Transverse colon (tissue), 4 donors: ENCODE results near the gene ZBTB7C. TPM values are rescaled to one million over a fixed set of nuclear protein-coding genes. Genes with fewer than 3 reads are reported as not detected.

Experiments used
- DNase-seq: peaks from one replicate; pipeline ENCODE4 v3.0.0-alpha.2; 2019
- H3K27ac ChIP-seq, 4 donors: fragments of 200-600 bp; sonication (generic); 2 replicates each; pipeline ENCODE4 v1.5.1; 2016 to 2018; ENCODE audit warnings: inconsistent platforms in 4 of 4
- H3K27me3 ChIP-seq: fragments of 200-600 bp; sonication (generic); 2 replicates; pipeline ENCODE4 v1.5.1; 2017; ENCODE audit warnings: inconsistent platforms
- H3K36me3 ChIP-seq, 4 donors: fragments of 200-600 bp; sonication (generic); 2 replicates each; pipeline ENCODE4 v1.5.1; 2017 to 2019; ENCODE audit warnings: inconsistent platforms in 4 of 4
- H3K4me1 ChIP-seq, 4 donors: fragments of 200-600 bp; sonication (generic); 2 replicates each; pipeline ENCODE4 v1.5.1; 2017 to 2020; ENCODE audit warnings: inconsistent platforms in 4 of 4
- H3K4me3 ChIP-seq, 4 donors: fragments of 200-600 bp; sonication (generic); 1 replicate in 1 of 4; 2 replicates in 3 of 4; pipeline versions ENCODE4 v1.5.1 to v1.6.1; 2017 to 2019; ENCODE audit warnings: inconsistent platforms in 4 of 4
- H3K9me3 ChIP-seq, 2 donors: fragments of 200-600 bp; sonication (generic); 2 replicates each; pipeline ENCODE4 v1.5.1; 2017 to 2019; ENCODE audit warnings: inconsistent platforms in 2 of 2
- CTCF ChIP-seq, 5 experiments: fragments of 200-600 bp in 3 of 5; fragments of 450-650 bp in 2 of 5; sonication (generic) in 3 of 5; IDR thresholded peaks; 1 replicate in 2 of 5; 2 replicates in 3 of 5; pipeline ENCODE4 v1.5.1; 2016 to 2017; ENCODE audit warnings: antibody characterized with exemption in 5 of 5, inconsistent platforms in 3 of 5, mild to moderate bottlenecking in 2 of 5, moderate library complexity in 1 of 5
- EP300 ChIP-seq: sonication (generic); formaldehyde crosslinking; IDR thresholded peaks from one replicate; pipeline ENCODE4 v1.6.1; 2017; ENCODE audit warnings: antibody characterized with exemption, low read depth
- POLR2A ChIP-seq: fragments of 450-650 bp; IDR thresholded peaks from one replicate; pipeline ENCODE4 v1.6.1; 2016; ENCODE audit warnings: antibody characterized with exemption, mild to moderate bottlenecking, moderate library complexity
- POLR2AphosphoS5 ChIP-seq, 3 donors: sonication (generic); formaldehyde crosslinking; IDR thresholded peaks; one replicate each; pipeline ENCODE4 v1.6.1; 2016; ENCODE audit warnings: antibody characterized with exemption in 3 of 3
- WGBS, 2 donors: methylation state at CpG; one replicate each; pipeline ENCODE4 v1.1.5; 2018; ENCODE audit warnings: low coverage in 1 of 2; 5-methylcytosine and 5-hydroxymethylcytosine counted together
- in situ Hi-C, 4 donors: fragments of 200-750 bp; cut with MboI; loops; one replicate each; pipeline versions ENCODE4 v1.15.0 to v1.15.1; 2017; ENCODE audit warnings: low sequenced_read_pairs in 3 of 4, low pct_ligation_motif_present in 1 of 4, low pct_unique_long_range_greater_than_20kb in 1 of 4
- intact Hi-C: fragments of 100-400 bp; cut with DNase I; formaldehyde crosslinking; loops from one replicate; pipeline ENCODE4 v1.15.1; 2023; ENCODE audit warnings: low total_unique reads
- total RNA-seq, 4 donors: library from RNA; depleted of rRNA; stranded (reverse); fragments of >200 nt; gene quantifications; one replicate each; pipeline ENCODE4 v1.1.0, GENCODE V29; 2016

The ZBTB7C gene
- total RNA-seq, 4 donors from 2014 or later, result 38.4 to 81.2 (median 47.5) TPM

GRCh38 chr18:48249854-48250253, 159.3 kb downstream of the ZBTB7C start:
- in situ Hi-C loops, result no loop called here
- no peaks in the 10 kb centered on the region for H3K27me3 ChIP-seq
- TF ChIP-seq CTCF (IDR thresholded peaks at IDR 0.05) (no peak), POLR2AphosphoS5 (IDR thresholded peaks at IDR 0.05) (no peak), POLR2A (no peak), EP300 (no peak)
- 20 to 60% methylated on average over 1 to 5 of the region's 5 CpGs for WGBS, 2 donors
- no peaks in the 10 kb centered on the region for H3K4me1 ChIP-seq
- H3K4me3 ChIP-seq, result no peak overlapping the region
- intact Hi-C loops, result no loop called here
- no peak overlapping the region for H3K27ac ChIP-seq
- DNase-seq, result no peak
- H3K9me3 ChIP-seq, result no peaks in the 10 kb centered on the region
- H3K36me3 ChIP-seq, result no peaks in the 10 kb centered on the region

- no peak for DNase-seq
- TF ChIP-seq CTCF (IDR thresholded peaks at IDR 0.05), result no peak
- TF ChIP-seq POLR2A, result no peak
- no peaks in the 10 kb centered on the region for H3K4me1 ChIP-seq
- H3K4me3 ChIP-seq, result no peak overlapping the region
- in situ Hi-C loops (no loop called here), intact Hi-C loops (no loop called here)
- no peak overlapping the region for H3K27ac ChIP-seq
- no peaks in the 10 kb centered on the region for H3K27me3 ChIP-seq
- H3K9me3 ChIP-seq, result no peaks in the 10 kb centered on the region
- H3K36me3 ChIP-seq, result no peaks in the 10 kb centered on the region
Observed at GRCh38 chr18:48244530-48244929, 164.7 kb downstream of the ZBTB7C start.

GRCh38 chr18:48238636-48239035, 170.5 kb downstream of the ZBTB7C start:
- no peak overlapping the region for H3K4me3 ChIP-seq
- no peaks in the 10 kb centered on the region for H3K36me3 ChIP-seq
- intact Hi-C loops (no loop called here), in situ Hi-C loops (no loop called here)
- H3K27ac ChIP-seq, result no peak overlapping the region
- H3K9me3 ChIP-seq, result no peaks in the 10 kb centered on the region
- no peaks in the 10 kb centered on the region for H3K27me3 ChIP-seq
- no peak for DNase-seq
- TF ChIP-seq EP300 (no peak), CTCF (IDR thresholded peaks at IDR 0.05) (no peak), POLR2AphosphoS5 (IDR thresholded peaks at IDR 0.05) (no peak)
- 48% methylated on average over 3 of the region's 3 CpGs; no CpG with 5 or more reads in 1 of the 2 donors for WGBS, 2 donors
- no peaks in the 10 kb centered on the region for H3K4me1 ChIP-seq

GRCh38 chr18:48238206-48238605, 171.0 kb downstream of the ZBTB7C start:
- TF ChIP-seq POLR2A (no peak), CTCF (IDR thresholded peaks at IDR 0.05) (no peak), EP300 (no peak), POLR2AphosphoS5 (IDR thresholded peaks at IDR 0.05) (no peak)
- Histone ChIP-seq H3K27ac (no peak overlapping the region), H3K9me3 (no peaks in the 10 kb centered on the region), H3K36me3 (no peaks in the 10 kb centered on the region), H3K4me1 (no peaks in the 10 kb centered on the region), H3K27me3 (no peaks in the 10 kb centered on the region), H3K4me3 (no peak overlapping the region)
- no peak for DNase-seq
- WGBS, 2 donors, result 82 to 90% methylated on average over 3 of the region's 3 CpGs
- intact Hi-C loops (no loop called here), in situ Hi-C loops (no loop called here)
